Breast epithelium (tissue), 3 donors: ENCODE data around the gene DERL3.

Experiments used
- POLR2A ChIP-seq: fragments of 450-650 bp; IDR thresholded peaks from one replicate; pipeline ENCODE4 v1.6.1; 2016; ENCODE audit warnings: antibody characterized with exemption, mild to moderate bottlenecking, moderate library complexity
- POLR2AphosphoS5 ChIP-seq, 3 donors: sonication (generic); formaldehyde crosslinking; IDR thresholded peaks; one replicate each; pipeline ENCODE4 v1.6.1; 2017; ENCODE audit warnings: antibody characterized with exemption in 3 of 3
- TF ChIP-seq, protein P1 (sequence below), 3 donors: fragments of 450-650 bp; IDR thresholded peaks; one replicate each; pipeline ENCODE4 v1.5.1; 2016 to 2017; ENCODE audit warnings: antibody characterized with exemption in 3 of 3, mild to moderate bottlenecking in 3 of 3, moderate library complexity in 3 of 3

DNA sequence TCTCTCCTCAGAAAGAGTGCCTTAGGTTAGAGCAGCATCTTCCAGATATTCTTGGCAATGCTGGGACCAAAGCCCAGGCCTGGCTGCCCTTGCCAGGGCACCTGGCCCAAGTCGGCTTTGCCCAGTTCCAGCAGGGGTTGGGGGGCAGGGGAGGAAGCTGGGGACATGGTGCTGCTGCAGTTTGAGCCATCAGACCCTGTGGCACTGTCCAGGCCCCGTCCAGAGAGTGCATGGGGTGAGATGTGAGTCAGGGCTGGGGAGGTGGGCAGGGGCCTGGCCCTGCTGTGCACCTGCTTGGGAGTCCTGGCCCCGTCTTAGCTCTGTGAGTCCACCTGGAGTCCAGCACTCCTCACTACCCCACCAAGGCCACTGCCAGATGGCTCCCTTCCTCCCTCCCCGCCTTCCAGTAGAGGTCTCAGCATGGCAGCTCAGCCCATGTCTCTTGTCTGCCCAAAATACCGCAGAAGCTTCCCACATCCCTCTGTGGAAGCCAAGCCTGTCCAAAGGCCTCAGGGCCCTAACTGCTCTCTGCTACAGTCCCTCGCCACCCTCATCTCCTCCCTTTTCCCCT, 16.6 kb downstream of the DERL3 start:
- TF ChIP-seq, protein P1, sequence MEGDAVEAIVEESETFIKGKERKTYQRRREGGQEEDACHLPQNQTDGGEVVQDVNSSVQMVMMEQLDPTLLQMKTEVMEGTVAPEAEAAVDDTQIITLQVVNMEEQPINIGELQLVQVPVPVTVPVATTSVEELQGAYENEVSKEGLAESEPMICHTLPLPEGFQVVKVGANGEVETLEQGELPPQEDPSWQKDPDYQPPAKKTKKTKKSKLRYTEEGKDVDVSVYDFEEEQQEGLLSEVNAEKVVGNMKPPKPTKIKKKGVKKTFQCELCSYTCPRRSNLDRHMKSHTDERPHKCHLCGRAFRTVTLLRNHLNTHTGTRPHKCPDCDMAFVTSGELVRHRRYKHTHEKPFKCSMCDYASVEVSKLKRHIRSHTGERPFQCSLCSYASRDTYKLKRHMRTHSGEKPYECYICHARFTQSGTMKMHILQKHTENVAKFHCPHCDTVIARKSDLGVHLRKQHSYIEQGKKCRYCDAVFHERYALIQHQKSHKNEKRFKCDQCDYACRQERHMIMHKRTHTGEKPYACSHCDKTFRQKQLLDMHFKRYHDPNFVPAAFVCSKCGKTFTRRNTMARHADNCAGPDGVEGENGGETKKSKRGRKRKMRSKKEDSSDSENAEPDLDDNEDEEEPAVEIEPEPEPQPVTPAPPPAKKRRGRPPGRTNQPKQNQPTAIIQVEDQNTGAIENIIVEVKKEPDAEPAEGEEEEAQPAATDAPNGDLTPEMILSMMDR (IDR thresholded peaks at IDR 0.05): no peak
- TF ChIP-seq POLR2A: no peak
- TF ChIP-seq POLR2AphosphoS5 (IDR thresholded peaks at IDR 0.05): no peak
